GM18505 (cell line): ENCODE data around the gene CPED1.

Experiments used
- ATAC-seq: cut with Tn5 transposase; IDR thresholded peaks from one replicate; pipeline ENCODE4 v1.9.1; 2021; ENCODE audit not compliant: unreplicated experiment
- POLR2A ChIP-seq: IDR thresholded peaks from 4 replicates; pipeline ENCODE4 v1.6.1; 2011; ENCODE audit warnings: borderline replicate concordance; ENCODE audit not compliant: insufficient read depth, insufficient read length; ENCODE audit errors: extremely low read depth

CPED1 gene

GRCh38 chr7:120985839-120986238 is 2.7 kb upstream of the CPED1 start:
- ATAC-seq: no peak
- no peak for TF ChIP-seq POLR2A

- no peak for TF ChIP-seq POLR2A
- no peak for ATAC-seq
These were observed 1.9 kb upstream of the CPED1 start for GRCh38 chr7:120986650-120987049.

GRCh38 chr7:120987280-120987679 is 1.2 kb upstream of the CPED1 start:
- no peak for TF ChIP-seq POLR2A

DNA sequence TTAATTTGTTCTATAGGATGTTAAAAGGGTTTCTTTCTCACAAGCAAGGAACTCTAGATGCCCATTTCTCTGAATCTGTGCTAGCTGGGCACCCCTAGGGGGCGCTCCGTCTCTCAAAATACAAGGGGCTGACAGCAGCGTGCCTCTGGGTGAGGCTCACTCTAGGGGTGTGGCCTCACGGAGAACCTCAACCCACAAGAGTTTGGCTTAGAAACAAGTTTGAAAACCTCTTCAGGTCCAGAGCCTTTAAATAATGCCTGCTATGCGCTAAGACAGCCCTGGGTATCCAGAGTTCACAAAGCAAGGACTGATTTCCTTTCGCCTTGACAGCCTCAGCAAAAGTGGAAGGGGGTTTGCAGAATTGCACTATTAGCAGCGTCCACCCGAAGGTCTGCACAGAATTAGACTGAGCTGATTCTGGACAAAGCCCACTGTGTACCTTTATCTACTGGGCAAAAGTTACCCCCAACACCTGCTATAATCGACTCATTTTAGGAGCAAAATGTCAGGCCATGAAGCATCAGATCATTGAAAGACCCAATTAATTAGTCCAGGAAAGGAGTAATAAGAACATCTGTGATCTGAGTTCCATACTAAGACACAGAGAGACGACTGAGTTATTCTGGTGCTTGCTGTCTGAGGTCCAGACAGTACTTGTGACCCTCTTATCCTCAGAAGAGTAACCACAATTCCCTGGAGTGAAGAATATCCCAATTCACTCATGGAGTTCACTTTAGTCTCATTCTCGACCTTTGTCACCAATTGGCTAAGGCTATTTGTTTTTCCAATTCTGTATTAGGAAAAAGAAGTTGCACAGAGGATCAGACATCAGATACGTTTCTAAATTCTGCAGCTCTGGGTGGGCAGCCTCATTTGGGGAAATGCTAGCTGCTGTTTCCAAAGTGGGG is 574 bp upstream of the CPED1 start:
- peak; percentile 96 for ATAC-seq
- no peak for TF ChIP-seq POLR2A

More at GRCh38 chr7:120987280-120987679, 1.2 kb upstream of the CPED1 start:
- ATAC-seq: no peak

GRCh38 chr7:120989257-120990220 is 1.0 kb downstream of the CPED1 start:
- no peak for ATAC-seq
- TF ChIP-seq POLR2A: no peak

- TF ChIP-seq POLR2A: no peak
- no peak for ATAC-seq
These were observed 2.1 kb downstream of the CPED1 start for GRCh38 chr7:120990468-120991118.

- no peak for TF ChIP-seq POLR2A
- ATAC-seq: no peak
These were observed 2.6 kb downstream of the CPED1 start for GRCh38 chr7:120991161-120991560.

- no peak for TF ChIP-seq POLR2A
- no peak for ATAC-seq
These were observed 3.1 kb downstream of the CPED1 start for GRCh38 chr7:120991581-120991980.

- no peak for ATAC-seq
- no peak for TF ChIP-seq POLR2A
These were observed 3.9 kb downstream of the CPED1 start for GRCh38 chr7:120992272-120992964.

DNA sequence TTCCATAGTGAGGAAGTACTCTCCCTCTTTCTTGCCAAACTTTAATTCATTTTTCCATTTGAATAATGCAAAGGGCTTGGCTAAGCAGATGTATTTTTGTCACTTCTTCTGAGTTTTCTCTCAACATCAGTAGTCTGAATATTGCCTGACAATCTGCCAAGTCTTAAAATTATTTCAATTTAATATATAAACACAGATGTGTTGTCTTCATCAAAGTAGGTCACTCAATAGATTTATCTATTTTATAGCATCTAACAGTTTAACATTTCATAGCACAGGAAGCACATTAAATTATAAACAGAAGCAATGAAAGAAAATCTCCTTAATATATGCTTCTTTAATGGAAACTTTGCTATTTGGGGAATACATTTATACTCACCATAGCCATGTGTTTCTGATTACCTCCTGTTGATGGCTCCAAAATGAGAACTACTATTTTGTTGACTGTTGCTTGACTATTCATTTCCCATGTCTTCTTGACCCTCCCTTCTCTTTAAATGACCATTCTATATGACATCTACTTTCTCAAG is 4.5 kb downstream of the CPED1 start:
- ATAC-seq: no peak
- no peak for TF ChIP-seq POLR2A

- TF ChIP-seq POLR2A: no peak
- no peak for ATAC-seq
These were observed 5.2 kb downstream of the CPED1 start for GRCh38 chr7:120993553-120994191.
